ENCODE results near the gene PCP2. TPM values are rescaled to one million over a fixed set of nuclear protein-coding genes. Genes with fewer than 3 reads are reported as not detected.

PCP2 gene
- not detected in 2 replicates for total RNA-seq

- DNase-seq (ENCODE audit: low read depth, low spot score): no peak
These were observed at the start of gene PCP2 for GRCh38 chr19:7633698-7634097. TSS of gene PCP2 (minus strand) at chr19:7633719. CDS start at chr19:7633457, 262 bp downstream.

- no peak for DNase-seq (ENCODE audit: low read depth, low spot score)
These were observed 48.8 kb upstream of the PCP2 start for GRCh38 chr19:7682175-7682855.

- peak; percentile 22 for DNase-seq (ENCODE audit: low read depth, low spot score)
These were observed 48.0 kb upstream of the PCP2 start for GRCh38 chr19:7681340-7682174.

GRCh38 chr19:7680606-7681339 is 47.3 kb upstream of the PCP2 start, which contains the start of gene TRAPPC5:
TSS of gene TRAPPC5 (plus strand) at chr19:7680833. CDS start at chr19:7682254, 1,421 bp downstream.
- DNase-seq (ENCODE audit: low read depth, low spot score): peak; percentile 36

GRCh38 chr19:7679771-7680605 is 46.5 kb upstream of the PCP2 start:
- DNase-seq (ENCODE audit: low read depth, low spot score): no peak

- no peak for DNase-seq (ENCODE audit: low read depth, low spot score)
These were observed 45.6 kb upstream of the PCP2 start for GRCh38 chr19:7678971-7679751.

- DNase-seq (ENCODE audit: low read depth, low spot score): no peak
These were observed 44.3 kb upstream of the PCP2 start for GRCh38 chr19:7677669-7678311.

- no peak for DNase-seq (ENCODE audit: low read depth, low spot score)
These were observed 43.3 kb upstream of the PCP2 start, which contains the start of gene MCEMP1 for GRCh38 chr19:7676854-7677253. TSS of gene MCEMP1 (plus strand) at chr19:7677090. CDS start at chr19:7677121, 31 bp downstream.

- DNase-seq (ENCODE audit: low read depth, low spot score): no peak
These were observed 42.9 kb upstream of the PCP2 start for GRCh38 chr19:7676376-7676775.

- no peak for DNase-seq (ENCODE audit: low read depth, low spot score)
These were observed 40.8 kb upstream of the PCP2 start for GRCh38 chr19:7674010-7675005.

GRCh38 chr19:7672522-7672921 is 39.0 kb upstream of the PCP2 start:
- DNase-seq (ENCODE audit: low read depth, low spot score): no peak

GRCh38 chr19:7670790-7671189 is 37.3 kb upstream of the PCP2 start:
- no peak for DNase-seq (ENCODE audit: low read depth, low spot score)

GRCh38 chr19:7670150-7670783 is 36.7 kb upstream of the PCP2 start:
- DNase-seq (ENCODE audit: low read depth, low spot score): no peak

- no peak for DNase-seq (ENCODE audit: low read depth, low spot score)
These were observed 36.1 kb upstream of the PCP2 start for GRCh38 chr19:7669641-7670040.

- DNase-seq (ENCODE audit: low read depth, low spot score): no peak
These were observed 35.3 kb upstream of the PCP2 start, which contains the start of gene RETN for GRCh38 chr19:7668842-7669241. TSS of gene RETN (plus strand) at chr19:7669049. CDS start at chr19:7669327, 278 bp downstream.

- DNase-seq (ENCODE audit: low read depth, low spot score): no peak
These were observed 31.6 kb upstream of the PCP2 start for GRCh38 chr19:7665076-7665475.

GRCh38 chr19:7663706-7664105 is 30.2 kb upstream of the PCP2 start:
- DNase-seq (ENCODE audit: low read depth, low spot score): no peak

- DNase-seq (ENCODE audit: low read depth, low spot score): no peak
These were observed 29.1 kb upstream of the PCP2 start for GRCh38 chr19:7662657-7663056.

Data from pulmonary artery endothelial cell (primary cell).